ENCODE measurements around the gene SLC35E3. TPM values are rescaled to one million over a fixed set of nuclear protein-coding genes. Genes with fewer than 3 reads are reported as not detected.

SLC35E3 gene
- total and polyA plus RNA-seq, 2 of the 13 experiments (the other 11 are each of a cell fraction or from before 2014, with no cell fraction given) = 13.0 to 22.1 TPM

DNA sequence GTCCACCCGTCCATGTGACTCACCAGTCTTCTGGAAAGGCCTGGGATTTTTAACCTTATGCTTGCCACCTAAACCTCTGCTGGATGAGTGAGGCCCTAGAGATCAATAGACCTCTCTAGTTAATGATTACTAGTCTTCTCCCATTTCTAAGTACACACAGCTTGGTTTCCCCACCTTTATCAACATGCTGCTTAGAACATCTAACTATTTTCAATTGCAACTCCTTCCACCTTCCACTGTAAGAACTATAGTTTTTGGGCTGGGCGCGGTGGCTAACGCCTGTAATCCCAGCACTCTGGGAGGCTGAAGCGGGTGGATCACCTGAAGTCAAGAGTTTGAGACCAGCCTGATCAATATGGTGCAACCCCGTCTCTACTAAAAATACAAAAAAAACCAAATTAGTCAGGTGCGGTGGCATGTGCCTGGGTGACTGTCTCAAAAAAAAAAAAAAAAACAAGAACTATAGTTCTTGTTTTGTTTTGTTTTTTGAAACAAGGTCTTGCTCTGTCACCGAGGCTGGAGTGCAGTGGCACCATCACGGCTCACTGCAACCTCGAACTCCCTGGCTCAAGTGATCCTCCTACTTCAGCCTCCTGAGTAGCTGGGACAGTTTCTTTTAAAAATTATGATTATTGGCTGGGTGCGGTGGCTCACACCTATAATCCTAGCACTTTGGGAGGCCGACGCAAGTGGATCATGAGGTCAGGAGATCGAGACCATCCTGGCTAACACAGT is 43.3 kb downstream of the SLC35E3 start (continued):
- TF ChIP-seq, protein P1, sequence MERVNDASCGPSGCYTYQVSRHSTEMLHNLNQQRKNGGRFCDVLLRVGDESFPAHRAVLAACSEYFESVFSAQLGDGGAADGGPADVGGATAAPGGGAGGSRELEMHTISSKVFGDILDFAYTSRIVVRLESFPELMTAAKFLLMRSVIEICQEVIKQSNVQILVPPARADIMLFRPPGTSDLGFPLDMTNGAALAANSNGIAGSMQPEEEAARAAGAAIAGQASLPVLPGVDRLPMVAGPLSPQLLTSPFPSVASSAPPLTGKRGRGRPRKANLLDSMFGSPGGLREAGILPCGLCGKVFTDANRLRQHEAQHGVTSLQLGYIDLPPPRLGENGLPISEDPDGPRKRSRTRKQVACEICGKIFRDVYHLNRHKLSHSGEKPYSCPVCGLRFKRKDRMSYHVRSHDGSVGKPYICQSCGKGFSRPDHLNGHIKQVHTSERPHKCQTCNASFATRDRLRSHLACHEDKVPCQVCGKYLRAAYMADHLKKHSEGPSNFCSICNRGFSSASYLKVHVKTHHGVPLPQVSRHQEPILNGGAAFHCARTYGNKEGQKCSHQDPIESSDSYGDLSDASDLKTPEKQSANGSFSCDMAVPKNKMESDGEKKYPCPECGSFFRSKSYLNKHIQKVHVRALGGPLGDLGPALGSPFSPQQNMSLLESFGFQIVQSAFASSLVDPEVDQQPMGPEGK (CRISPR knock-in tag; IDR thresholded peaks at IDR 0.05) = peak; percentile 51; the same call in 1 of the 2 replicates
- no peak for TF ChIP-seq ZKSCAN1 (IDR thresholded peaks at IDR 0.05; ENCODE audit: low read length)
- TF ChIP-seq XBP1 (CRISPR knock-in tag; IDR thresholded peaks at IDR 0.05) = no peak
- 0 out of 2 replicates have a peak, but pooled peaks have one; percentile 46 for TF ChIP-seq MEF2D (CRISPR knock-in tag; IDR thresholded peaks at IDR 0.05)
- no peak for TF ChIP-seq ATF7 (IDR thresholded peaks at IDR 0.05)
- TF ChIP-seq ATF7 (CRISPR knock-in tag; IDR thresholded peaks at IDR 0.05) = no peak
- TF ChIP-seq KLF6 (CRISPR knock-in tag; IDR thresholded peaks at IDR 0.05) = 0 out of 2 replicates have a peak, but pooled peaks have one; percentile 66
- TF ChIP-seq, protein P2, sequence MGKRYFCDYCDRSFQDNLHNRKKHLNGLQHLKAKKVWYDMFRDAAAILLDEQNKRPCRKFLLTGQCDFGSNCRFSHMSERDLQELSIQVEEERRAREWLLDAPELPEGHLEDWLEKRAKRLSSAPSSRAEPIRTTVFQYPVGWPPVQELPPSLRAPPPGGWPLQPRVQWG (CRISPR knock-in tag; IDR thresholded peaks at IDR 0.05; ENCODE audit: borderline replicate concordance, low read depth) = no peak
- TF ChIP-seq ZNF224 (CRISPR knock-in tag; IDR thresholded peaks at IDR 0.05) = no peak
- TF ChIP-seq, protein P3, sequence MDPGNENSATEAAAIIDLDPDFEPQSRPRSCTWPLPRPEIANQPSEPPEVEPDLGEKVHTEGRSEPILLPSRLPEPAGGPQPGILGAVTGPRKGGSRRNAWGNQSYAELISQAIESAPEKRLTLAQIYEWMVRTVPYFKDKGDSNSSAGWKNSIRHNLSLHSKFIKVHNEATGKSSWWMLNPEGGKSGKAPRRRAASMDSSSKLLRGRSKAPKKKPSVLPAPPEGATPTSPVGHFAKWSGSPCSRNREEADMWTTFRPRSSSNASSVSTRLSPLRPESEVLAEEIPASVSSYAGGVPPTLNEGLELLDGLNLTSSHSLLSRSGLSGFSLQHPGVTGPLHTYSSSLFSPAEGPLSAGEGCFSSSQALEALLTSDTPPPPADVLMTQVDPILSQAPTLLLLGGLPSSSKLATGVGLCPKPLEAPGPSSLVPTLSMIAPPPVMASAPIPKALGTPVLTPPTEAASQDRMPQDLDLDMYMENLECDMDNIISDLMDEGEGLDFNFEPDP (CRISPR knock-in tag; conservative IDR thresholded peaks at IDR 0.05) = no peak
- TF ChIP-seq ZNF775 (CRISPR knock-in tag; IDR thresholded peaks at IDR 0.05; ENCODE audit: borderline replicate concordance) = no peak
- TF ChIP-seq TBL1XR1 (IDR thresholded peaks at IDR 0.05; ENCODE audit: borderline replicate concordance, low read length, partially characterized antibody) = no peak
- TF ChIP-seq CENPT (CRISPR knock-in tag; IDR thresholded peaks at IDR 0.05; ENCODE audit: low read depth) = no peak
- no peak for TF ChIP-seq IKZF1 (IDR thresholded peaks at IDR 0.05)
- 0 out of 2 replicates have a peak, but pooled peaks have one; percentile 59 for TF ChIP-seq ZFP82 (CRISPR knock-in tag; IDR thresholded peaks at IDR 0.05; ENCODE audit: borderline replicate concordance)
- TF ChIP-seq SRSF1 (optimal IDR thresholded peaks at IDR 0.05; ENCODE audit: low read depth, low read length) = no peak
- TF ChIP-seq, protein P4, sequence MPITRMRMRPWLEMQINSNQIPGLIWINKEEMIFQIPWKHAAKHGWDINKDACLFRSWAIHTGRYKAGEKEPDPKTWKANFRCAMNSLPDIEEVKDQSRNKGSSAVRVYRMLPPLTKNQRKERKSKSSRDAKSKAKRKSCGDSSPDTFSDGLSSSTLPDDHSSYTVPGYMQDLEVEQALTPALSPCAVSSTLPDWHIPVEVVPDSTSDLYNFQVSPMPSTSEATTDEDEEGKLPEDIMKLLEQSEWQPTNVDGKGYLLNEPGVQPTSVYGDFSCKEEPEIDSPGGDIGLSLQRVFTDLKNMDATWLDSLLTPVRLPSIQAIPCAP (CRISPR knock-in tag; IDR thresholded peaks at IDR 0.05; ENCODE audit: low read depth) = no peak
- TF ChIP-seq ZMAT3 (CRISPR knock-in tag; conservative IDR thresholded peaks at IDR 0.05) = no peak
- TF ChIP-seq, protein P5, sequence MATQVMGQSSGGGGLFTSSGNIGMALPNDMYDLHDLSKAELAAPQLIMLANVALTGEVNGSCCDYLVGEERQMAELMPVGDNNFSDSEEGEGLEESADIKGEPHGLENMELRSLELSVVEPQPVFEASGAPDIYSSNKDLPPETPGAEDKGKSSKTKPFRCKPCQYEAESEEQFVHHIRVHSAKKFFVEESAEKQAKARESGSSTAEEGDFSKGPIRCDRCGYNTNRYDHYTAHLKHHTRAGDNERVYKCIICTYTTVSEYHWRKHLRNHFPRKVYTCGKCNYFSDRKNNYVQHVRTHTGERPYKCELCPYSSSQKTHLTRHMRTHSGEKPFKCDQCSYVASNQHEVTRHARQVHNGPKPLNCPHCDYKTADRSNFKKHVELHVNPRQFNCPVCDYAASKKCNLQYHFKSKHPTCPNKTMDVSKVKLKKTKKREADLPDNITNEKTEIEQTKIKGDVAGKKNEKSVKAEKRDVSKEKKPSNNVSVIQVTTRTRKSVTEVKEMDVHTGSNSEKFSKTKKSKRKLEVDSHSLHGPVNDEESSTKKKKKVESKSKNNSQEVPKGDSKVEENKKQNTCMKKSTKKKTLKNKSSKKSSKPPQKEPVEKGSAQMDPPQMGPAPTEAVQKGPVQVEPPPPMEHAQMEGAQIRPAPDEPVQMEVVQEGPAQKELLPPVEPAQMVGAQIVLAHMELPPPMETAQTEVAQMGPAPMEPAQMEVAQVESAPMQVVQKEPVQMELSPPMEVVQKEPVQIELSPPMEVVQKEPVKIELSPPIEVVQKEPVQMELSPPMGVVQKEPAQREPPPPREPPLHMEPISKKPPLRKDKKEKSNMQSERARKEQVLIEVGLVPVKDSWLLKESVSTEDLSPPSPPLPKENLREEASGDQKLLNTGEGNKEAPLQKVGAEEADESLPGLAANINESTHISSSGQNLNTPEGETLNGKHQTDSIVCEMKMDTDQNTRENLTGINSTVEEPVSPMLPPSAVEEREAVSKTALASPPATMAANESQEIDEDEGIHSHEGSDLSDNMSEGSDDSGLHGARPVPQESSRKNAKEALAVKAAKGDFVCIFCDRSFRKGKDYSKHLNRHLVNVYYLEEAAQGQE (IDR thresholded peaks at IDR 0.05; ENCODE audit: borderline replicate concordance in 1 of 2, low read depth in 1 of 2, low read length in 2 of 2) = peak in 1 of 2 experiments; percentile 65; a peak in 2 of 4 replicates
- no peak; the same call in 1 of the 2 replicates for TF ChIP-seq CCDC6 (CRISPR knock-in tag; IDR thresholded peaks at IDR 0.05)
- no peak for TF ChIP-seq SRSF9 (IDR thresholded peaks at IDR 0.05; ENCODE audit: borderline replicate concordance, insufficient read depth, low read depth, low read length, poor library complexity, severe bottlenecking)

Data from HepG2 (cell line).